ENCODE measurements around the gene ENPP5.

The ENPP5 gene

GRCh38 chr6:46189726-46190125 lies 18.9 kb upstream of the ENPP5 start:
- no peak for DNase-seq (ENCODE audit: extremely low spot score)
- ChIA-PET POLR2A (no interaction called here), CTCF (no interaction called here)
- TF ChIP-seq LEF1 (IDR thresholded peaks at IDR 0.05; ENCODE audit: borderline replicate concordance) (no peak), FOXA1 (IDR thresholded peaks at IDR 0.05) (no peak)

DNA sequence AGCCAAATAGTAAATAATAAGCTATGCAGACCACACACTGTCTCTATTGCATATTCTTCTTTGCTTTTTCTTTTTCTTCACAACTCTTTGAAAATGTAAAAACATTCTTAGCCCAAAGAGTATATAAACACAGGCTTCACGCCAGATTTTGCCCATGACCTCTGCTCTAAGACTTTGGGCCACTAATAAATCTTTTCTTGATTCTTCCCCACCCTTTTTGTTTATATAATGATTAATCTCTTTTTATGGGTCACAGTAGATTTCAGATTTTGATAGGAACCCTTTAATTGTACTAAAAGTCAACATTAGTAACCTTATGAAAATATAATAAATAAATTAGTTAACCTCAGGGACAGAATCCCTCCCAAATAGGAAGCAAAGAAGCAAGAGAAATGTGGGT lies 15.8 kb upstream of the ENPP5 start:
- ChIA-PET POLR2A (no interaction called here), CTCF (interaction anchor here (0.8 kb wide), 1 partner anchor 15 kb away, joined by 3 read pairs; no protein-coding TSS in a partner anchor)
- no peak for DNase-seq (ENCODE audit: extremely low spot score)
- TF ChIP-seq ARNT (IDR thresholded peaks at IDR 0.05) (no peak), SUZ12 (IDR thresholded peaks at IDR 0.05) (no peak), CTBP1 (IDR thresholded peaks at IDR 0.05; ENCODE audit: borderline replicate concordance) (no peak), NFRKB (IDR thresholded peaks at IDR 0.05) (no peak), PKNOX1 (IDR thresholded peaks at IDR 0.05) (no peak), L3MBTL2 (conservative IDR thresholded peaks at IDR 0.05) (no peak), ELF4 (IDR thresholded peaks at IDR 0.05) (no peak), FOXM1 (IDR thresholded peaks at IDR 0.05; ENCODE audit: borderline replicate concordance) (no peak), FOXK2 (IDR thresholded peaks at IDR 0.05) (no peak), TARDBP (IDR thresholded peaks at IDR 0.05) (no peak), ZNF384 (IDR thresholded peaks at IDR 0.05) (no peak), LEF1 (IDR thresholded peaks at IDR 0.05; ENCODE audit: borderline replicate concordance) (no peak), BHLHE40 (IDR thresholded peaks at IDR 0.05; ENCODE audit: borderline replicate concordance) (no peak), SP1 (IDR thresholded peaks at IDR 0.05) (no peak)

DNA sequence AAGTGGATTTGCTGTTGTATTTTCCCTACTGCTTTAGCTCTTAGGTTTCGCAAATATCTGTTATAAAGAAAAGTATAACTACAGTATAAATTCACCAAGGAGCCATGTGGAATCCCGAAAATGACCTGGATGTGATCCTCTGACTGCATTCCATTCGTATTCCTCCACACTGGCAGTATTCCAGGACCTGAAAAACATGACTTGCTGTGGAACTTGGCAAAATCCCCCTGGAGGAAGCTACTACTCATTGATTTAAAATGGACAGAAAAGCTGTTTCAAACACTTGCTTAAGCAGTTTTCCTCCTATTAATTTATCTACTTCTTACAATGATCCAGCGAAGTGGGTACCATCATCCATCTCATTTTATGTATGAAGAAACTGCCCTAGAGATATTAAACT lies 13.3 kb upstream of the ENPP5 start:
- POLR2A ChIA-PET: interaction anchor here (1.1 kb wide), 1 partner anchor 13 kb away, joined by 4 read pairs; the partner anchor contains the start of gene ENPP5
- DNase-seq (ENCODE audit: extremely low spot score): no peak
- CTCF ChIA-PET: no interaction called here
- TF ChIP-seq NFRKB (IDR thresholded peaks at IDR 0.05): no peak
- no peak for TF ChIP-seq FOXK2 (IDR thresholded peaks at IDR 0.05)
- TF ChIP-seq SUZ12 (IDR thresholded peaks at IDR 0.05): no peak

GRCh38 chr6:46175976-46176375 lies 5.2 kb upstream of the ENPP5 start:
- ChIA-PET POLR2A (no interaction called here), CTCF (interaction anchor here (0.7 kb wide), 1 partner anchor 86 kb away, joined by 3 read pairs; no protein-coding TSS in a partner anchor)
- no peak for DNase-seq (ENCODE audit: extremely low spot score)
- TF ChIP-seq SP1 (IDR thresholded peaks at IDR 0.05): no peak
- TF ChIP-seq HDGF (IDR thresholded peaks at IDR 0.05; ENCODE audit: borderline replicate concordance): no peak
- no peak for TF ChIP-seq ARNT (IDR thresholded peaks at IDR 0.05)
- TF ChIP-seq FOXK2 (IDR thresholded peaks at IDR 0.05): no peak
- no peak for TF ChIP-seq LEF1 (IDR thresholded peaks at IDR 0.05; ENCODE audit: borderline replicate concordance)
- TF ChIP-seq CTBP1 (IDR thresholded peaks at IDR 0.05; ENCODE audit: borderline replicate concordance): no peak
- no peak for TF ChIP-seq PKNOX1 (IDR thresholded peaks at IDR 0.05)
- TF ChIP-seq L3MBTL2 (conservative IDR thresholded peaks at IDR 0.05): no peak
- no peak for TF ChIP-seq NFRKB (IDR thresholded peaks at IDR 0.05)
- no peak for TF ChIP-seq ZNF384 (IDR thresholded peaks at IDR 0.05)
- TF ChIP-seq FOXA1 (IDR thresholded peaks at IDR 0.05): no peak
- no peak for TF ChIP-seq FOXM1 (IDR thresholded peaks at IDR 0.05; ENCODE audit: borderline replicate concordance)
- no peak for TF ChIP-seq SUZ12 (IDR thresholded peaks at IDR 0.05)
- no peak for TF ChIP-seq BHLHE40 (IDR thresholded peaks at IDR 0.05; ENCODE audit: borderline replicate concordance)
- TF ChIP-seq TARDBP (IDR thresholded peaks at IDR 0.05): no peak
- TF ChIP-seq ELF4 (IDR thresholded peaks at IDR 0.05): no peak

GRCh38 chr6:46175446-46175845 lies 4.7 kb upstream of the ENPP5 start:
- TF ChIP-seq BHLHE40 (IDR thresholded peaks at IDR 0.05; ENCODE audit: borderline replicate concordance) (no peak), TARDBP (IDR thresholded peaks at IDR 0.05) (no peak), HDGF (IDR thresholded peaks at IDR 0.05; ENCODE audit: borderline replicate concordance) (no peak), ELF4 (IDR thresholded peaks at IDR 0.05) (no peak), FOXA1 (IDR thresholded peaks at IDR 0.05) (no peak), SUZ12 (IDR thresholded peaks at IDR 0.05) (no peak), SP1 (IDR thresholded peaks at IDR 0.05) (no peak), PKNOX1 (IDR thresholded peaks at IDR 0.05) (no peak), NFRKB (IDR thresholded peaks at IDR 0.05) (no peak), ARNT (IDR thresholded peaks at IDR 0.05) (no peak), ZNF384 (IDR thresholded peaks at IDR 0.05) (no peak), FOXM1 (IDR thresholded peaks at IDR 0.05; ENCODE audit: borderline replicate concordance) (no peak), CTBP1 (IDR thresholded peaks at IDR 0.05; ENCODE audit: borderline replicate concordance) (no peak)
- CTCF ChIA-PET: no interaction called here

DNA sequence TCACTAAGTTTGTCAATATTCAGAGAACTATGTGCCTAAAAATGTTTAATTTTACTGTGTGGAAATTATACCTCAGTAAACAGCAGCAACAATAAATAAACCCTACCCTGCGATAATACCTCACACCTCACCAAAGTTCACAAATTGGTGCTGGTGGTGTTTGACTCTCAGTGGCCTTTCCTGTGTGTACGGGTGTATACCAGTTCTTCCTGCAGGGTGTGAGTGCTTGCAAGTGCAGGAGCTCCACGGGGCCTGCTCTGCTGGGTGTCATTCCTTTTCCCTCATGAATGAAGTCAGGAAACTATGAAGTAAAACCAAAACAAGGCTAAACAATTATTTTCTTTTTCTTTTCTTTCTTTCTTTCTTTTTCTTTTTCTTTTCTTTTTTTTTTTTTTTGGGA lies 4.1 kb upstream of the ENPP5 start:
- DNase-seq (ENCODE audit: extremely low spot score): no peak
- POLR2A ChIA-PET: no interaction called here
- CTCF ChIA-PET: no interaction called here
- TF ChIP-seq L3MBTL2 (conservative IDR thresholded peaks at IDR 0.05): no peak
- TF ChIP-seq PKNOX1 (IDR thresholded peaks at IDR 0.05): no peak
- no peak for TF ChIP-seq SP1 (IDR thresholded peaks at IDR 0.05)
- no peak for TF ChIP-seq TARDBP (IDR thresholded peaks at IDR 0.05)

More at GRCh38 chr6:46175446-46175845, 4.7 kb upstream of the ENPP5 start:
- POLR2A ChIA-PET: no interaction called here
- no peak for DNase-seq (ENCODE audit: extremely low spot score)

Data from HEK293T (cell line).